NCI-H526 (cell line): ENCODE results near the gene OSBP2.

Source experiments
- DNase-seq, 2 experiments: peaks; one replicate each; lab custom pipeline; 2025; lab: John Stamatoyannopoulos, UW

OSBP2 gene

GRCh38 chr22:30809086-30809485, 114.4 kb downstream of the OSBP2 start:
- DNase-seq, result no peak

- DNase-seq, result no peak
Measured at GRCh38 chr22:30810105-30810504, 115.4 kb downstream of the OSBP2 start.

- no peak for DNase-seq
Measured at GRCh38 chr22:30813936-30814335, 119.3 kb downstream of the OSBP2 start.

GRCh38 chr22:30816413-30816812, 121.7 kb downstream of the OSBP2 start:
- DNase-seq, result no peak

GRCh38 chr22:30821381-30821780, 126.7 kb downstream of the OSBP2 start:
- no peak for DNase-seq

- DNase-seq, result peak in 1 of 2 experiments; percentile 27
Measured at GRCh38 chr22:30821863-30822215, 127.2 kb downstream of the OSBP2 start.

GRCh38 chr22:30822216-30823014, 127.7 kb downstream of the OSBP2 start:
- peak in 1 of 2 experiments; percentile 69 for DNase-seq

GRCh38 chr22:30823015-30823370, 128.3 kb downstream of the OSBP2 start:
- DNase-seq, result peak in 1 of 2 experiments; percentile 9

GRCh38 chr22:30824096-30824495, 129.4 kb downstream of the OSBP2 start:
- no peak for DNase-seq

- DNase-seq, result no peak
Measured at GRCh38 chr22:30824711-30825110, 130.0 kb downstream of the OSBP2 start.

GRCh38 chr22:30825711-30826505, 131.2 kb downstream of the OSBP2 start:
- no peak for DNase-seq

GRCh38 chr22:30826670-30827355, 132.1 kb downstream of the OSBP2 start:
- no peak for DNase-seq

- DNase-seq, result no peak
Measured at GRCh38 chr22:30827646-30828045, 133.0 kb downstream of the OSBP2 start.

GRCh38 chr22:30828187-30829155, 133.8 kb downstream of the OSBP2 start:
- no peak for DNase-seq

- DNase-seq, result no peak
Measured at GRCh38 chr22:30829901-30830550, 135.4 kb downstream of the OSBP2 start.

- no peak for DNase-seq
Measured at GRCh38 chr22:30830907-30831306, 136.2 kb downstream of the OSBP2 start.

GRCh38 chr22:30832407-30832987, 137.8 kb downstream of the OSBP2 start:
- DNase-seq, result no peak

GRCh38 chr22:30833322-30833721, 138.6 kb downstream of the OSBP2 start:
- no peak for DNase-seq

GRCh38 chr22:30837531-30837930, 142.9 kb downstream of the OSBP2 start:
- no peak for DNase-seq

- no peak for DNase-seq
Measured at GRCh38 chr22:30838111-30838510, 143.4 kb downstream of the OSBP2 start.

- DNase-seq, result peak; percentile 72 to 76
Measured at GRCh38 chr22:30841273-30841672, 146.6 kb downstream of the OSBP2 start.
